GM12878 (cell line): Measurements from ENCODE around the gene SOX10. TPM values are rescaled to one million over a fixed set of nuclear protein-coding genes. Genes with fewer than 3 reads are reported as not detected.

Experiments used
- ATAC-seq: fragments of 200-7000 bp; cut with Tn5 transposase; 3 replicates; pipeline ENCODE4 v1.9.1; 2020; ENCODE audit warnings: mild to moderate bottlenecking, moderate library complexity
- BruUV-seq: library from RNA; stranded (reverse); fragments of 400-500 nt; replicated peaks from 2 replicates; lab custom pipeline; 2021; lab: Mats Ljungman, UMichigan
- CTCF ChIA-PET: fragments of 300-600 bp; sonication (Branson Sonifier 250); formaldehyde crosslinking; extraction: SDS; loops from one replicate; lab custom pipeline; 2021; ENCODE audit warnings: inconsistent platforms; lab: Yijun Ruan, JAX
- POLR2A ChIA-PET: fragments of 350-600 bp; formaldehyde crosslinking; extraction: SDS; loops from one replicate; lab custom pipeline; 2021; ENCODE audit warnings: inconsistent platforms; lab: Charles Lee
- RAD21 ChIA-PET: fragments of 300-600 bp; sonication (Branson Sonifier 250); formaldehyde crosslinking; loops from one replicate; lab custom pipeline; 2023; ENCODE audit warnings: antibody characterized with exemption; ENCODE audit not compliant: unreplicated experiment; lab: Charles Lee
- SMC1A ChIA-PET: fragments of 300-600 bp; sonication (Branson Sonifier 250); formaldehyde crosslinking; loops from one replicate; lab custom pipeline; 2023; ENCODE audit not compliant: unreplicated experiment, uncharacterized antibody; lab: Charles Lee
- DNase-seq: peaks from one replicate; pipeline ENCODE4 v3.0.0-alpha.2; 2011; ENCODE audit warnings: low read depth, low spot score
- FAIRE-seq: peaks from 3 replicates; lab custom pipeline; 2011; peaks lifted over from hg19 to GRCh38; lab: Jason Lieb, UNC
- H2AFZ ChIP-seq: 2 replicates; pipeline ENCODE4 v1.6.0; 2011; ENCODE audit warnings: low read depth, low read length, control low read depth; ENCODE audit not compliant: control insufficient read depth
- H3K27ac ChIP-seq: 2 replicates; pipeline ENCODE4 v1.5.1; 2011; ENCODE audit warnings: control low read depth; ENCODE audit not compliant: control insufficient read depth, insufficient read depth
- H3K27me3 ChIP-seq, 2 experiments: replicated peaks in 1 of 2; 2 replicates each; pipeline versions ENCODE4 v1.6.0 to v1.6.1; 2011; ENCODE audit warnings: low read length in 1 of 2; ENCODE audit not compliant: control insufficient read depth in 2 of 2, insufficient read depth in 2 of 2
- H3K36me3 ChIP-seq, 2 experiments: 2 replicates each; pipeline ENCODE4 v1.5.1; 2011; ENCODE audit warnings: low read length in 1 of 2; ENCODE audit not compliant: control insufficient read depth in 2 of 2, insufficient read depth in 2 of 2
- H3K4me1 ChIP-seq: 2 replicates; pipeline ENCODE4 v1.6.1; 2011; ENCODE audit warnings: mild to moderate bottlenecking, low read length, moderate library complexity, mixed read lengths; ENCODE audit not compliant: control insufficient read depth, insufficient read depth
- H3K4me2 ChIP-seq: 2 replicates; pipeline ENCODE4 v1.6.0; 2011; ENCODE audit warnings: control low read depth; ENCODE audit not compliant: control insufficient read depth, insufficient read depth
- H3K4me3 ChIP-seq: fragments of 200-600 bp; sonication (generic); 2 replicates; pipeline ENCODE4 v1.5.1; 2016
- H3K79me2 ChIP-seq: 2 replicates; pipeline ENCODE4 v1.6.0; 2011; ENCODE audit warnings: low read length; ENCODE audit not compliant: control insufficient read depth, insufficient read depth
- H3K9ac ChIP-seq: 2 replicates; pipeline ENCODE4 v1.8.0; 2011; ENCODE audit warnings: low read length, control low read depth, mixed read lengths; ENCODE audit not compliant: control insufficient read depth, insufficient read depth
- H3K9me3 ChIP-seq: replicated peaks from 3 replicates; pipeline ENCODE4 v1.5.1; 2011; ENCODE audit warnings: mild to moderate bottlenecking, low read length; ENCODE audit not compliant: control insufficient read depth, insufficient read depth
- H4K20me1 ChIP-seq: 2 replicates; pipeline ENCODE4 v1.6.0; 2011; ENCODE audit not compliant: control insufficient read depth, insufficient read depth
- CREB1 ChIP-seq: IDR thresholded peaks from 2 replicates; pipeline ENCODE4 v1.6.1; 2012; ENCODE audit warnings: low read depth, mild to moderate bottlenecking, inconsistent platforms
- IKZF2 ChIP-seq, 2 experiments: fragments of 450-650 bp; IDR thresholded peaks; 2 replicates each; pipeline ENCODE4 v1.6.1; 2017; ENCODE audit warnings: mild to moderate bottlenecking in 2 of 2, moderate library complexity in 2 of 2
- IRF4 ChIP-seq: IDR thresholded peaks from 2 replicates; pipeline ENCODE4 v1.6.1; 2011; ENCODE audit warnings: low read depth, low read length
- RB1 ChIP-seq: fragments of 450-650 bp; formaldehyde crosslinking; IDR thresholded peaks from 2 replicates; pipeline ENCODE4 v1.6.1; 2017; ENCODE audit warnings: mild to moderate bottlenecking, borderline replicate concordance
- SIX5 ChIP-seq: IDR thresholded peaks from 2 replicates; pipeline ENCODE4 v1.6.1; 2011; ENCODE audit warnings: mild to moderate bottlenecking, low read depth, low read length, moderate library complexity; ENCODE audit not compliant: severe bottlenecking
- SMC3 ChIP-seq: IDR thresholded peaks from 2 replicates; pipeline ENCODE4 v1.6.1; 2011; ENCODE audit warnings: low read length, improper control_type of control experiment, borderline replicate concordance
- SP1 ChIP-seq: IDR thresholded peaks from one replicate; pipeline ENCODE4 v1.6.1; 2011; ENCODE audit warnings: low read depth, low read length
- WGBS: methylation state at CpG from one replicate; pipeline ENCODE4 v1.1.6; 2016; ENCODE audit warnings: low lambda C conversion rate; ENCODE audit not compliant: insufficient replicate concordance, insufficient coverage; ENCODE audit errors: missing lambda C conversion rate; 5-methylcytosine and 5-hydroxymethylcytosine counted together
- in situ Hi-C: fragments of 300-500 bp; cut with MboI; formaldehyde crosslinking; loops from 9 replicates; pipeline ENCODE4 v1.14.3; 2018; ENCODE audit warnings: mixed read lengths
- intact Hi-C: fragments of 100-400 bp; cut with micrococcal nuclease; formaldehyde crosslinking; loops from one replicate; pipeline ENCODE4 v1.14.2; 2022; ENCODE audit not compliant: unreplicated experiment
- polyA plus RNA-seq, 11 experiments: library from polyadenylated mRNA; depleted of rRNA in 4 of 11; unstranded in 6 of 11; stranded (reverse) in 5 of 11; fragments of >200 nt; fragmentation: Nextera tagmentation in 4 of 11; fragmentation: Illumina TruSeq in 1 of 11; extraction: Ambion mirVana in 4 of 11; extraction: Trizol in 1 of 11; gene quantifications; 1 replicate in 1 of 11; 2 replicates in 10 of 11; pipeline versions ENCODE4 v1.2.1 to v1.2.3, GENCODE V29; 2011 to 2016; ENCODE audit warnings: inconsistent platforms in 2 of 11, missing spikeins in 2 of 11, low read depth in 1 of 11
- total RNA-seq, 4 experiments: library from RNA; depleted of rRNA in 3 of 4; stranded (reverse); fragments of >200 nt in 3 of 4; fragmentation: Illumina TruSeq in 1 of 4; extraction: Trizol in 1 of 4; gene quantifications; 2 replicates each; pipeline versions ENCODE4 v1.2.1 to v1.2.3, GENCODE V29; 2013 to 2021
- TF ChIP-seq, protein P1 (sequence below): fragments of 150-350 bp; IDR thresholded peaks from 2 replicates; pipeline ENCODE4 v1.6.1; 2016; ENCODE audit warnings: low read depth, low read length
- TF ChIP-seq, protein P2 (sequence below): fragments of 450-650 bp; IDR thresholded peaks from 2 replicates; pipeline ENCODE4 v1.6.1; 2017; ENCODE audit warnings: low read depth, mild to moderate bottlenecking, moderate library complexity

Gene SOX10
- total and polyA plus RNA-seq, 10 of the 15 experiments (the other 5 are each of a cell fraction or from before 2014, with no cell fraction given): 0.05 TPM; not detected in 9

DNA sequence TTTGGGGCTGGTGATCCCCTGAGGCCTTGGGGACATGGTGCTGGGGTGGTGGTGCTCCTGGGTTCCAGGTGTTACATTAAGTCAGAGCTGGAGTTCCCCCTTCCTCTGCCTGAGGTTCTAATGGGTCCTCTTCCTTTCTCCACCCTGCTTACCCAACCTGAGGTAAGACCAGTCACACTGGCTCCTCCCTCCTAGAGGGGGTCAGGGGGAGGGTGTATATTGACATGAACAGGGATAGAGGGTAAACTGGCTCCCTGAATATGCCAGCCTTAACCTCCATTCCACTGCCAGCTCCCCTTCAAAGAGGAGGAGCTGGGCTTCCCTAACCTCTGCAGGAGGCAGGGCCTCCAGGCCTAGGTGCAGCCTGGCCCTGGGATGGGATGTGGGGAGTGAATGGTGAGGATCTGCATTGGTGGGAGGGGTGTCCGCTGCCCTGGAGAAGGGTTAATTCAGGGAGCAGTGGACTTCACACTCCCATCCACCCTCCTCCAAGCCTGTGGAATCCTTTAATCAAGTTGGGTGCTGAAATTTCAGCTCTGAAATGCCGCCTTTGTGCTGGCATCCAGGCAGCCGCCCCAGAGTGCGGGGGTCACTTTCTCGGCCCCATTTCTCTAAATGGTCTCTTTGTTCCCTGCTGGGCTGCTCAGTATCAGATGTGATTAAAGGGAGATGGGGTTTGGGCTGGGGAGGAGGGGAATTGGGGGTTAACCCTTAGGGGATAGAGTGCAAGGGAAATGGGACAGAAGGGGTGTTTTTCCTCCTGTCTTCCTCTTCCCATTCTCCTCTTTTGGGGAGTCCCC lies 15.7 kb downstream of the SOX10 start (continued):
- TF ChIP-seq, protein P1, sequence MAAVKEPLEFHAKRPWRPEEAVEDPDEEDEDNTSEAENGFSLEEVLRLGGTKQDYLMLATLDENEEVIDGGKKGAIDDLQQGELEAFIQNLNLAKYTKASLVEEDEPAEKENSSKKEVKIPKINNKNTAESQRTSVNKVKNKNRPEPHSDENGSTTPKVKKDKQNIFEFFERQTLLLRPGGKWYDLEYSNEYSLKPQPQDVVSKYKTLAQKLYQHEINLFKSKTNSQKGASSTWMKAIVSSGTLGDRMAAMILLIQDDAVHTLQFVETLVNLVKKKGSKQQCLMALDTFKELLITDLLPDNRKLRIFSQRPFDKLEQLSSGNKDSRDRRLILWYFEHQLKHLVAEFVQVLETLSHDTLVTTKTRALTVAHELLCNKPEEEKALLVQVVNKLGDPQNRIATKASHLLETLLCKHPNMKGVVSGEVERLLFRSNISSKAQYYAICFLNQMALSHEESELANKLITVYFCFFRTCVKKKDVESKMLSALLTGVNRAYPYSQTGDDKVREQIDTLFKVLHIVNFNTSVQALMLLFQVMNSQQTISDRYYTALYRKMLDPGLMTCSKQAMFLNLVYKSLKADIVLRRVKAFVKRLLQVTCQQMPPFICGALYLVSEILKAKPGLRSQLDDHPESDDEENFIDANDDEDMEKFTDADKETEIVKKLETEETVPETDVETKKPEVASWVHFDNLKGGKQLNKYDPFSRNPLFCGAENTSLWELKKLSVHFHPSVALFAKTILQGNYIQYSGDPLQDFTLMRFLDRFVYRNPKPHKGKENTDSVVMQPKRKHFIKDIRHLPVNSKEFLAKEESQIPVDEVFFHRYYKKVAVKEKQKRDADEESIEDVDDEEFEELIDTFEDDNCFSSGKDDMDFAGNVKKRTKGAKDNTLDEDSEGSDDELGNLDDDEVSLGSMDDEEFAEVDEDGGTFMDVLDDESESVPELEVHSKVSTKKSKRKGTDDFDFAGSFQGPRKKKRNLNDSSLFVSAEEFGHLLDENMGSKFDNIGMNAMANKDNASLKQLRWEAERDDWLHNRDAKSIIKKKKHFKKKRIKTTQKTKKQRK: no peak
- TF ChIP-seq IKZF2 (IDR thresholded peaks at IDR 0.05) (no peak), SP1 (no peak), SMC3 (no peak)

DNA sequence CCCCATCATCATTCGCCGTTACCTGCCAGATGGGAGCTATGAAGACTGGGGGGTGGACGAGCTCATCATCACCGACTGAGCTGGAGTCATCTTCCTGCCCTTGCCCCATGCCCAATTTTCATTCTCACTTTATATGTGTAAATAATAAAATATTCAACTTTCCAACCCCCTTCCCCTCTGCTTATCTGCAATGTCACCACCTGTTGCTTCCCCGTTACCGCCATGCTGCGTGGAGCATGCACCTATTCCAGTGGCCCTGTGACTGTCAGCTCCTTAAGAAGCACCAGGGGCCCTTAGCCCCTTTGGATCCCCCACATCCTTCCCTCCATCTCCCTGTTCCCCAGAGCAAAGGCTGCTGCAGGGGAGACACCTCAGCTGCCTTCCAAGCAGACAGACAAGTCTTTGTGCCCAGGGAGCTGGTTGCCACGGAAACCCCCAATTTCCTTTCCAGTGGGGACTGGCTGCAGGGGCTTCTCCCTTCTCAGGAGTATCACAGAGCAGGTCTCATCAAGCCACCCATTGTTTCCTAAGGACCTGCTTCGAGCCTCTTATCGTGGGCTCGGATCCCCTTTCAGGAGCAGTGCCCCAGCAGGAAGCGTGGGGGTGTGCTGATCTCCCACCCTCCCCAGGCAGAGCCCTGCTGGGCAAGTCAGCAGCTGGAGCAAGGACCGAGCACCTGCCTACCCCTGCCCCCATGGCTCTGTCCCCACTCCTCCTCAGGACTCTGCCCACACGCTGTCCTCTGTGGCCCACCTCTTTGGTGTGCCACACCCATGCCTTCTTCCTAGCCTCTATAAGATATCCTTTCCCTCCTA lies 16.5 kb downstream of the SOX10 start:
- TF ChIP-seq SIX5 (no peak), IRF4 (no peak), RB1 (no peak), CREB1 (no peak)
- TF ChIP-seq, protein P2, sequence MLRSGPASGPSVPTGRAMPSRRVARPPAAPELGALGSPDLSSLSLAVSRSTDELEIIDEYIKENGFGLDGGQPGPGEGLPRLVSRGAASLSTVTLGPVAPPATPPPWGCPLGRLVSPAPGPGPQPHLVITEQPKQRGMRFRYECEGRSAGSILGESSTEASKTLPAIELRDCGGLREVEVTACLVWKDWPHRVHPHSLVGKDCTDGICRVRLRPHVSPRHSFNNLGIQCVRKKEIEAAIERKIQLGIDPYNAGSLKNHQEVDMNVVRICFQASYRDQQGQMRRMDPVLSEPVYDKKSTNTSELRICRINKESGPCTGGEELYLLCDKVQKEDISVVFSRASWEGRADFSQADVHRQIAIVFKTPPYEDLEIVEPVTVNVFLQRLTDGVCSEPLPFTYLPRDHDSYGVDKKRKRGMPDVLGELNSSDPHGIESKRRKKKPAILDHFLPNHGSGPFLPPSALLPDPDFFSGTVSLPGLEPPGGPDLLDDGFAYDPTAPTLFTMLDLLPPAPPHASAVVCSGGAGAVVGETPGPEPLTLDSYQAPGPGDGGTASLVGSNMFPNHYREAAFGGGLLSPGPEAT: no peak
- in situ Hi-C loops: no loop called here
- Histone ChIP-seq H2AFZ (no peak overlapping the region), H3K27me3 (no peaks in the 10 kb centered on the region), H3K36me3 (peaks cover 17 to 19% of the 10 kb centered on the region in 2 experiments; a peak in 3 of 4 replicates), H3K9me3 (no peaks in the 10 kb centered on the region), H3K4me3 (no peak overlapping the region), H4K20me1 (no peaks in the 10 kb centered on the region; the same call in 1 of the 2 replicates), H3K4me2 (no peak overlapping the region), H3K27ac (no peak overlapping the region), H3K9ac (no peak overlapping the region), H3K79me2 (no peaks in the 10 kb centered on the region), H3K4me1 (no peaks in the 10 kb centered on the region)
- FAIRE-seq (no peak), ATAC-seq (no peak), DNase-seq (no peak)
- ChIA-PET SMC1A (interaction anchor here (0.6 kb wide), 1 partner anchor 14 kb away, joined by 3 read pairs; the partner anchor contains the start of genes C22orf23 and POLR2F), POLR2A (interaction anchor here (0.6 kb wide), 1 partner anchor 18 kb away, joined by 3 read pairs; no protein-coding TSS in a partner anchor), CTCF (interaction anchor here (1.8 to 6.1 kb wide), 3 partner anchors 14 to 150 kb away, joined by 4 to 59 read pairs (median 42); partner anchors contain the start of genes C22orf23, MICALL1 and POLR2F), RAD21 (no interaction called here)
- intact Hi-C loops: loop anchor here (5.0 kb wide), 1 partner anchor 61 kb away; the partner anchor contains the start of gene MICALL1
- 91% methylated on average over 14 of the region's 14 CpGs for WGBS
- BruUV-seq: no TSS peak
